Endothelial cell of umbilical vein (primary cell): ENCODE measurements around the gene ZFYVE16. TPM values are rescaled to one million over a fixed set of nuclear protein-coding genes. Genes with fewer than 3 reads are reported as not detected.

ENCODE experiments used
- BruUV-seq: library from RNA; stranded (reverse); fragments of 400-500 nt; replicated peaks from 2 replicates; lab custom pipeline; 2021; lab: Mats Ljungman, UMichigan
- CTCF ChIA-PET: fragments of 300-600, 350-600 bp; sonication (Branson Sonifier 250); formaldehyde crosslinking; loops from one replicate; lab custom pipeline; 2021; ENCODE audit warnings: antibody characterized with exemption, inconsistent platforms; lab: Charles Lee
- POLR2A ChIA-PET: fragments of 300-600, 350-600 bp; sonication (Branson Sonifier 250); formaldehyde crosslinking; loops from one replicate; lab custom pipeline; 2021; ENCODE audit warnings: antibody characterized with exemption, inconsistent platforms; lab: Charles Lee
- DNase-seq: peaks from one replicate; pipeline ENCODE4 v3.0.0-alpha.2; 2011; ENCODE audit warnings: low read depth, low spot score
- FAIRE-seq: peaks from 2 replicates; lab custom pipeline; 2011; peaks lifted over from hg19 to GRCh38; lab: Jason Lieb, UNC
- H2AFZ ChIP-seq: 2 replicates; pipeline ENCODE4 v1.6.0; 2012; ENCODE audit warnings: low read depth, low read length, control low read depth, inconsistent platforms
- H3K27ac ChIP-seq: 2 replicates; pipeline ENCODE4 v1.5.1; 2011; ENCODE audit warnings: low read depth, mild to moderate bottlenecking, control low read depth, low read length, moderate library complexity; ENCODE audit not compliant: insufficient read depth
- H3K27me3 ChIP-seq, 2 experiments: 2 replicates each; pipeline versions ENCODE4 v1.6.0 to v1.6.1; 2011; ENCODE audit warnings: low read length in 2 of 2, mixed read lengths in 1 of 2; ENCODE audit not compliant: control insufficient read depth in 2 of 2, insufficient read depth in 2 of 2
- H3K36me3 ChIP-seq, 2 experiments: 2 replicates in 1 of 2; 3 replicates in 1 of 2; pipeline ENCODE4 v1.5.1; 2011; ENCODE audit warnings: low read length in 2 of 2, mild to moderate bottlenecking in 1 of 2, moderate library complexity in 1 of 2; ENCODE audit not compliant: control insufficient read depth in 2 of 2, insufficient read depth in 2 of 2; ENCODE audit errors: extremely low read depth in 1 of 2
- H3K4me1 ChIP-seq: 3 replicates; pipeline ENCODE4 v1.5.1; 2011; ENCODE audit warnings: mild to moderate bottlenecking, low read length; ENCODE audit not compliant: control insufficient read depth, insufficient read depth; ENCODE audit errors: extremely low read depth
- H3K4me2 ChIP-seq: 2 replicates; pipeline ENCODE4 v1.6.1; 2011; ENCODE audit warnings: low read length, control low read depth, mixed read lengths; ENCODE audit not compliant: insufficient read depth
- H3K4me3 ChIP-seq, 3 experiments: fragments of 200-600 bp in 1 of 3; sonication (generic), shearing (Covaris generic) in 1 of 3; replicated peaks in 1 of 3; 2 replicates each; pipeline ENCODE4 v1.5.1; 2011 to 2016; ENCODE audit warnings: control low read depth in 3 of 3, low read length in 3 of 3, mild to moderate bottlenecking in 2 of 3, inconsistent platforms in 1 of 3, low read depth in 1 of 3, moderate library complexity in 1 of 3; ENCODE audit not compliant: insufficient read depth in 1 of 3
- H3K79me2 ChIP-seq: 2 replicates; pipeline ENCODE4 v1.6.0; 2012; ENCODE audit warnings: low read length, inconsistent platforms; ENCODE audit not compliant: control insufficient read depth, insufficient read depth
- H3K9ac ChIP-seq: replicated peaks from 2 replicates; pipeline ENCODE3; 2011; ENCODE audit warnings: low read length, control low read depth; ENCODE audit not compliant: insufficient read depth; ENCODE audit errors: extremely low read depth
- H3K9me1 ChIP-seq: replicated peaks from 3 replicates; pipeline ENCODE4 v1.6.0; 2011; ENCODE audit warnings: mild to moderate bottlenecking, low read length; ENCODE audit not compliant: control insufficient read depth, insufficient read depth; ENCODE audit errors: extremely low read depth
- H3K9me3 ChIP-seq: replicated peaks from 2 replicates; pipeline ENCODE4 v1.5.1; 2012; ENCODE audit warnings: low read length, inconsistent platforms; ENCODE audit not compliant: control insufficient read depth, insufficient read depth
- H4K20me1 ChIP-seq: replicated peaks from 2 replicates; pipeline ENCODE3; 2011; ENCODE audit warnings: mild to moderate bottlenecking, low read length; ENCODE audit not compliant: control insufficient read depth, insufficient read depth; ENCODE audit errors: extremely low read depth
- CTCF ChIP-seq, 2 donors: IDR thresholded peaks; 1 replicate in 1 of 2; 2 replicates in 1 of 2; pipeline ENCODE4 v1.5.1; 2011; ENCODE audit warnings: low read length in 2 of 2, mild to moderate bottlenecking in 2 of 2, moderate library complexity in 2 of 2, control low read depth in 1 of 2, inconsistent platforms in 1 of 2, low read depth in 1 of 2; ENCODE audit not compliant: insufficient read depth in 1 of 2; ENCODE audit errors: extremely low read depth in 1 of 2
- EZH2 ChIP-seq: IDR thresholded peaks from 2 replicates; pipeline ENCODE4 v1.6.1; 2012; ENCODE audit warnings: borderline replicate concordance, low read depth, mild to moderate bottlenecking, moderate library complexity, low read length, inconsistent platforms; ENCODE audit not compliant: severe bottlenecking
- FOS ChIP-seq: IDR thresholded peaks from 2 replicates; pipeline ENCODE4 v1.6.1; 2011; ENCODE audit warnings: mild to moderate bottlenecking, low read length, moderate library complexity, borderline replicate concordance; ENCODE audit not compliant: insufficient read depth
- GATA2 ChIP-seq: IDR thresholded peaks from 2 replicates; pipeline ENCODE4 v1.7.0; 2011; ENCODE audit warnings: low read depth, mild to moderate bottlenecking, moderate library complexity, mixed read lengths, low read length; ENCODE audit not compliant: insufficient read length, insufficient read depth
- JUN ChIP-seq: IDR thresholded peaks from 2 replicates; pipeline ENCODE4 v1.6.1; 2011; ENCODE audit warnings: borderline replicate concordance, low read depth; ENCODE audit not compliant: insufficient read length, insufficient read depth
- MAX ChIP-seq: IDR thresholded peaks from 2 replicates; pipeline ENCODE4 v1.6.1; 2011; ENCODE audit not compliant: insufficient read depth, insufficient read length
- MYC ChIP-seq: IDR thresholded peaks from one replicate; pipeline ENCODE4 v1.6.1; 2011; ENCODE audit warnings: mild to moderate bottlenecking, low read depth, low read length
- POLR2A ChIP-seq: IDR thresholded peaks from 2 replicates; pipeline ENCODE4 v1.6.1; 2012; ENCODE audit warnings: low read depth, mild to moderate bottlenecking, control low read depth, low read length
- POLR2AphosphoS5 ChIP-seq: IDR thresholded peaks from 2 replicates; pipeline ENCODE4 v1.6.1; 2012; ENCODE audit warnings: low read depth, mild to moderate bottlenecking, control low read depth, low read length, moderate library complexity; ENCODE audit not compliant: insufficient read depth
- dilution Hi-C: fragments of 300-500 bp; cut with MboI; formaldehyde crosslinking; loops from one replicate; pipeline ENCODE4 v1.15.0; 2019; ENCODE audit warnings: low sequenced_read_pairs; ENCODE audit not compliant: extremely low pct_ligation_motif_present
- intact Hi-C: fragments of 100-400 bp; cut with micrococcal nuclease; formaldehyde crosslinking; loops from one replicate; pipeline ENCODE4 v1.10.0; 2022
- polyA plus RNA-seq, 4 experiments: library from polyadenylated mRNA; depleted of rRNA in 3 of 4; stranded (reverse) in 3 of 4; unstranded in 1 of 4; fragments of >200 nt; gene quantifications; 2 replicates each; pipeline versions ENCODE4 v1.2.1 to v1.2.3, GENCODE V29; 2011 to 2012; ENCODE audit warnings: missing spikeins in 1 of 4
- total RNA-seq: library from RNA; stranded (reverse); gene quantifications from 2 replicates; pipeline ENCODE4 v1.2.3, GENCODE V29; 2021

Gene ZFYVE16
- total and polyA plus RNA-seq, 2 donors (not counting 3 experiments of a cell fraction or from before 2014, with no cell fraction given), result 5.1 to 43.1 TPM

- Histone ChIP-seq H3K27me3 (no peaks in the 10 kb centered on the region), H3K79me2 (no peaks in the 10 kb centered on the region), H3K27ac (no peak overlapping the region), H3K4me3 (no peak overlapping the region), H3K9me3 (no peaks in the 10 kb centered on the region), H4K20me1 (no peaks in the 10 kb centered on the region), H3K9ac (no peak overlapping the region), H3K4me2 (no peak overlapping the region), H3K4me1 (peaks cover 5% of the 10 kb centered on the region), H2AFZ (no peak overlapping the region), H3K36me3 (no peaks in the 10 kb centered on the region), H3K9me1 (no peaks in the 10 kb centered on the region)
- TF ChIP-seq MYC (no peak), CTCF (IDR thresholded peaks at IDR 0.05; ENCODE audit: extremely low read depth in 1 of 2, insufficient read depth in 1 of 2, low read depth in 1 of 2, low read length in 2 of 2) (no peak), POLR2A (no peak), JUN (no peak)
- intact Hi-C loops, result no loop called here
- no peak for DNase-seq
- no peak for FAIRE-seq
- POLR2A ChIA-PET, result no interaction called here
- dilution Hi-C loops, result no loop called here
- no TSS peak for BruUV-seq
- CTCF ChIA-PET, result no interaction called here
Observed at GRCh38 chr5:80374188-80374587, 33.7 kb upstream of the ZFYVE16 start.

- no peaks in the 10 kb centered on the region for H3K4me1 ChIP-seq
- BruUV-seq, result no TSS peak
Observed at GRCh38 chr5:80376557-80376956, 31.3 kb upstream of the ZFYVE16 start.

More at GRCh38 chr5:80376557-80376956, 31.3 kb upstream of the ZFYVE16 start:
- Histone ChIP-seq H3K9me3 (no peaks in the 10 kb centered on the region), H3K9ac (no peak overlapping the region), H2AFZ (no peak overlapping the region), H3K4me2 (no peak overlapping the region), H3K9me1 (no peaks in the 10 kb centered on the region), H4K20me1 (no peaks in the 10 kb centered on the region), H3K79me2 (no peaks in the 10 kb centered on the region), H3K27me3 (no peaks in the 10 kb centered on the region), H3K27ac (no peak overlapping the region), H3K4me3 (no peak overlapping the region), H3K36me3 (no peaks in the 10 kb centered on the region)
- FAIRE-seq, result no peak
- dilution Hi-C loops, result no loop called here
- intact Hi-C loops, result no loop called here
- ChIA-PET CTCF (no interaction called here), POLR2A (no interaction called here)
- TF ChIP-seq FOS, result no peak
- no peak for TF ChIP-seq EZH2
- TF ChIP-seq GATA2, result no peak
- TF ChIP-seq POLR2A, result no peak
- TF ChIP-seq CTCF (IDR thresholded peaks at IDR 0.05; ENCODE audit: extremely low read depth in 1 of 2, insufficient read depth in 1 of 2, low read depth in 1 of 2, low read length in 2 of 2), result no peak
- TF ChIP-seq MAX, result no peak
- TF ChIP-seq POLR2AphosphoS5, result no peak
- no peak for TF ChIP-seq JUN
- no peak for TF ChIP-seq MYC
- DNase-seq, result no peak
